ENCODE measurements around the gene AFDN.

DNA sequence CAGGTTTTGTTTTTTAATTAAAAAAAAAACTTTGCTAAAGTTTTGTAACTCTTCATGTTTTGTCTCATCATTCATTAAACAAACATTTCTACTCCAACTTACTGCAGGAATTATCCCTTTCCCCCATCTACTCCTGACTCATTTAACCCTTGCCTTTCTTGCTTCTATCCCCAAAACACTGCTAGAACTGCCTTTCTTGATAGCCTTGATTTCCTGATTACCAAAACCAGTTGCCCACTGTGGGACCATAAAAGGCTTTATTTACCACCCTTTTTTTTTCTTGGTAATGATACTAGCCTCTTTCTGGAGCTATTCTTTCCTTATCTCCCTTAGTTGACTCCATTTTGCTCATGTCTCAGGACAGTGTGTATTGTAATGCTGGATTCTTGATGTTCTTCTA, 15.3 kb downstream of the AFDN start:
- TF ChIP-seq CTCF (IDR thresholded peaks at IDR 0.05) = no peak
- TF ChIP-seq POLR2A (IDR thresholded peaks at IDR 0.05) = no peak
